Naive thymus-derived CD4-positive, alpha-beta T cell (primary cell): Measurements from ENCODE around the gene PDCD4. TPM values are rescaled to one million over a fixed set of nuclear protein-coding genes. Genes with fewer than 3 reads are reported as not detected.

Experiments used
- ATAC-seq: fragments of 150-1000 bp; cut with Tn5 transposase; 2 replicates; pipeline ENCODE4 v1.10.0; 2021; ENCODE audit warnings: mild to moderate bottlenecking, moderate library complexity
- CTCF ChIA-PET: fragments of 350-600 bp; sonication (Branson Sonifier 250); formaldehyde crosslinking; loops from one replicate; lab custom pipeline; 2021; ENCODE audit warnings: antibody characterized with exemption; lab: Charles Lee
- POLR2A ChIA-PET: fragments of 350-600 bp; sonication (Branson Sonifier 250); formaldehyde crosslinking; loops from one replicate; lab custom pipeline; 2021; ENCODE audit warnings: antibody characterized with exemption, inconsistent platforms; lab: Charles Lee
- DNase-seq, 9 donors: peaks; one replicate each; pipeline versions ENCODE4 v3.0.0 to v3.0.0-alpha.2; 2020 to 2022; ENCODE audit warnings: mixed read lengths in 1 of 9
- H3K27ac ChIP-seq: one replicate; pipeline ENCODE4 v1.7.0; 2013; ENCODE audit warnings: mild to moderate bottlenecking, low read depth, low read length, moderate library complexity
- H3K27me3 ChIP-seq, 2 donors: one replicate each; pipeline ENCODE4 v1.7.0; 2013; ENCODE audit warnings: low read length in 2 of 2, mild to moderate bottlenecking in 2 of 2, moderate library complexity in 2 of 2; ENCODE audit not compliant: control insufficient read depth in 2 of 2, insufficient read depth in 2 of 2
- H3K36me3 ChIP-seq, 3 experiments: 1 replicate in 2 of 3; 2 replicates in 1 of 3; pipeline ENCODE4 v1.7.0; 2013; ENCODE audit warnings: low read length in 3 of 3, mild to moderate bottlenecking in 3 of 3, moderate library complexity in 1 of 3; ENCODE audit not compliant: insufficient read depth in 3 of 3, control insufficient read depth in 2 of 3
- H3K4me1 ChIP-seq, 2 donors: one replicate each; pipeline ENCODE4 v1.7.0; 2013; ENCODE audit warnings: low read length in 2 of 2, mild to moderate bottlenecking in 2 of 2, moderate library complexity in 1 of 2; ENCODE audit not compliant: control insufficient read depth in 2 of 2, insufficient read depth in 2 of 2
- H3K4me3 ChIP-seq: 2 replicates; pipeline ENCODE4 v1.7.0; 2013; ENCODE audit warnings: mild to moderate bottlenecking, low read length
- H3K9me3 ChIP-seq, 3 experiments: 1 replicate in 2 of 3; 2 replicates in 1 of 3; pipeline ENCODE4 v1.7.0; 2013; ENCODE audit warnings: low read length in 3 of 3; ENCODE audit not compliant: control insufficient read depth in 2 of 3
- H3K27ac Mint-ChIP-seq, 9 donors: one replicate each; pipeline ENCODE4 v1.8.0; 2020 to 2022; ENCODE audit warnings: mixed read lengths in 9 of 9, mild to moderate bottlenecking in 8 of 9, moderate library complexity in 5 of 9, inconsistent platforms in 2 of 9
- H3K27me3 Mint-ChIP-seq, 5 donors: one replicate each; pipeline ENCODE4 v1.8.0; 2021 to 2022; ENCODE audit warnings: mixed read lengths in 5 of 5, mild to moderate bottlenecking in 1 of 5
- H3K36me3 Mint-ChIP-seq, 5 donors: one replicate each; pipeline ENCODE4 v1.8.0; 2020 to 2022; ENCODE audit warnings: mixed read lengths in 5 of 5, mild to moderate bottlenecking in 3 of 5, inconsistent platforms in 1 of 5
- H3K4me1 Mint-ChIP-seq, 7 donors: one replicate each; pipeline ENCODE4 v1.8.0; 2020 to 2022; ENCODE audit warnings: mixed read lengths in 7 of 7, mild to moderate bottlenecking in 3 of 7, inconsistent platforms in 1 of 7
- H3K4me3 Mint-ChIP-seq, 10 donors: one replicate each; pipeline ENCODE4 v1.8.0; 2020 to 2022; ENCODE audit warnings: mild to moderate bottlenecking in 10 of 10, mixed read lengths in 10 of 10, moderate library complexity in 6 of 10, inconsistent platforms in 2 of 10
- H3K9me3 Mint-ChIP-seq, 11 donors: one replicate each; pipeline ENCODE4 v1.8.0; 2020 to 2022; ENCODE audit warnings: mixed read lengths in 11 of 11, mild to moderate bottlenecking in 4 of 11, inconsistent platforms in 1 of 11, moderate library complexity in 1 of 11
- intact Hi-C, 2 donors: fragments of 100-400 bp; cut with micrococcal nuclease; formaldehyde crosslinking; loops; one replicate each; pipeline ENCODE4 v1.15.1; 2023
- polyA plus RNA-seq, 2 donors: library from polyadenylated mRNA; unstranded; fragments of 300-500 nt; fragmentation: Illumina TruSeq; gene quantifications; one replicate each; pipeline ENCODE4 v1.2.3, GENCODE V29; 2021
- total RNA-seq, 6 experiments: library from RNA in 5 of 6; stranded (reverse) in 5 of 6; gene quantifications; 1 replicate in 5 of 6; 2 replicates in 1 of 6; pipeline ENCODE4 v1.2.3 and lab custom pipeline; 2021 to 2026

The PDCD4 gene
- total and polyA plus RNA-seq, 7 experiments from 2014 or later, result 93.7 to 295 (median 253) TPM

DNA sequence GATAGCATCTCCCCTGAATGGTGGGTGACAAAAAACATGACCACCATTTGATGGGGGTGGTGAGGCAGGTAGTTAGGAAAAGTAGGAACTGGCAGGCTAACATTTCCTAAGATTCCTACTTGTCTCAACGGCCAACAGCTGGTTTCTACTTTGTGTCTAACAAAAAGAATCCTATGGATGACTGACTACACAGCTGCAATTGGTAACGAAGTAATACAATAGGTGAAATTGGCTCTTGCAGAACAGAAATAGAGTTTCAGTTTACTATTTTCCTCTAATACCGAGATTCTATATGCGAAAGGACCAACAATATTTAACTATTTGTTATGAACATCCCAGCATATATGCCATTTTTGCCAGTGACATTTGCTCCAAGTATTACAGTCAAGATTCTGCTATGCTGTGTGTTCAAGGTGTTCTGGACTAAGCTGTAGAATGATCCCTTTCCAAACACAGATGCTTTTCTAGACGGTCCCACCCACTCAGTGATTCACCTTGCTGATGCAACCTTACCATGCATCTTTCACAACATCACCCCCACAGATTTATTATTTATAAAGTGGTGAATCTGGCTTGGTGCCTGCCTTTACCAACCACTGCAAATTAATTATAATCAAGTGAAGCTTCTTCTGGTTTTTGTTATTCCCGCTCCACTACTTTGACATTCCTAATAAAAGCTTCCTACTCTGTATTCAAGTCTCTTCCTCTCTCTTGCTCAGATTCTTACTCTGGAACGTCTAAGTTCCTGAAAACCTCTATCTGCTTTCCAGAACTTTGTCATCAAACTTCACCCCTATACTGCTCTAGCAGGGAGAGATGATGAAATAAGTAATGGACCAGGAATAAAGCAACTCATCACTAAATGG lies 30.5 kb downstream of the PDCD4 start:
- Histone ChIP-seq H3K27ac (no peak overlapping the region), H3K4me1 (no peaks in the 10 kb centered on the region), H3K27me3 (no peaks in the 10 kb centered on the region), H3K9me3 (no peaks in the 10 kb centered on the region), H3K36me3 (peaks cover 2 to 42% (median 24%) of the 10 kb centered on the region in 3 experiments), H3K4me3 (no peak overlapping the region)
- Mint-ChIP-seq H3K36me3 (peaks cover 4 to 42% (median 27%) of the 10 kb centered on the region in 5 donors), H3K27ac (peak overlapping the region in 6 of 9 donors; percentile 32 to 73 (median 44)), H3K4me1 (peaks cover 8 to 40% (median 22%) of the 10 kb centered on the region in 7 donors), H3K9me3 (peaks cover 0 to 2% (median 0%) of the 10 kb centered on the region in 11 donors), H3K4me3 (no peak overlapping the region), H3K27me3 (no peaks in the 10 kb centered on the region)
- intact Hi-C loops, result loop anchor here in 1 of 2 donors (2.0 kb wide), 1 partner anchor 17 kb away; the partner anchor contains the start of genes BBIP1 and SHOC2
- POLR2A ChIA-PET, result interaction anchor here (0.8 to 1.6 kb wide), 5 partner anchors 9 to 29 kb away, joined by 3 to 6 read pairs (median 3); partner anchors contain the start of genes BBIP1 and SHOC2
- ATAC-seq (peak; percentile 46), DNase-seq (no peak)
- CTCF ChIA-PET, result interaction anchor here (0.6 to 1.2 kb wide), 2 partner anchors 15 to 281 kb away, joined by 3 read pairs; no protein-coding TSS in a partner anchor

DNA sequence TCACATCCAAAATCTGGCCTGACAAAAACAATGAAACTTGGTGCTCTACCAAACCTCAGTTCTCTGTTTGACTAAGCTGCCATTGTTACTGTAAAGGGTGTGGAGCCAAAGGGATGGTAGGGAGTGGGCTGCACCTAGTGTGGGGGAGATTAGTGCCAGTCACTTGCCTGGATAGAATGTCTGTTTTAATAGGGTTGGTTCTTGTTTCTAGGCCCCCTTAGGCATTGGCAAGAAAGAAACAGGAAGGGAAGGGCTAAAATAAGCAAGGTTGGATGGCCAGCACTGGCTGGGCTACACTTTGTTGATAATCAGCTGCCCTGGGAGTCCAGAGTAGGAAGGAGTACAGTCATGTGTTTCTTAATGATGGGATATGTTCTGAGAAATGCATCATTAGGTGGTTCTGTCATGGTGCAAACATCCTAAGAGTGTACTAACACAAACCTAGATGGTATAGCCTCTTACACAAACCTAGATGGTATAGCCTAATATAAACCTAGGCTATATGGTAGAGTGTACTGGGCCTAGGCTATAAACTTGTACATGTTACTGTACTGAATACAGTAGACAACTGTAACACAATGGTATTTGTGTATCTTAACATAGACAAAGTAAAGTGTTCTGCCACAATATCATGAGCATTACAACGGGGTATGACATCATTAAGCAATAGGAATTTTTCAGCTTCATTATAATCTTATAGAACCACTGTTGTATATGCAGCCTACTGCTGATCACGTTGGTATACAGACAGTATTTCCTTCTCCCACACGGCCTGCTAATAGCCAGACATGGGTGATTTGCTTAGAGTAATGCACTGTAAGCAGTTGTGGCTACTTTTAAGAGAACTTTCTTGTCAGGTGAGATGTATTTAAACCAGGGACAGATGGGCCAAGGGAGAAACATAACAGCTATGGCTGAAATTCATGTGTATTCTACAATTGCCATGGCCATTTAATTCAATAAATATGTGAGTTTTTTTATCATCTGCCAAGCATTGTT lies 31.9 kb downstream of the PDCD4 start:
- no peaks in the 10 kb centered on the region for H3K27me3 ChIP-seq
- peaks cover 0 to 3% (median 0%) of the 10 kb centered on the region in 11 donors for H3K9me3 Mint-ChIP-seq
- no peaks in the 10 kb centered on the region for H3K9me3 ChIP-seq
- no peaks in the 10 kb centered on the region for H3K4me1 ChIP-seq
- H3K4me3 ChIP-seq, result no peak overlapping the region
- ChIA-PET CTCF (no interaction called here), POLR2A (interaction anchor here (0.9 to 1.4 kb wide), 3 partner anchors 10 to 164 kb away, joined by 3 to 6 read pairs (median 3); no protein-coding TSS in a partner anchor)
- peaks cover 11 to 43% (median 22%) of the 10 kb centered on the region in 7 donors for H3K4me1 Mint-ChIP-seq
- peaks cover 0 to 33% (median 16%) of the 10 kb centered on the region in 3 experiments for H3K36me3 ChIP-seq
- no peak overlapping the region for H3K4me3 Mint-ChIP-seq
- H3K27ac ChIP-seq, result no peak overlapping the region
- no peaks in the 10 kb centered on the region for H3K27me3 Mint-ChIP-seq
- DNase-seq, result peak in 1 of 9 donors; percentile 22
- intact Hi-C loops, result loop anchor here in 1 of 2 donors (2.0 kb wide), 1 partner anchor 15 kb away; the partner anchor contains the start of genes BBIP1 and SHOC2
- H3K27ac Mint-ChIP-seq, result peak overlapping the region; percentile 41 to 86 (median 58)
- no peak for ATAC-seq
- peaks cover 4 to 47% (median 25%) of the 10 kb centered on the region in 5 donors for H3K36me3 Mint-ChIP-seq

DNA sequence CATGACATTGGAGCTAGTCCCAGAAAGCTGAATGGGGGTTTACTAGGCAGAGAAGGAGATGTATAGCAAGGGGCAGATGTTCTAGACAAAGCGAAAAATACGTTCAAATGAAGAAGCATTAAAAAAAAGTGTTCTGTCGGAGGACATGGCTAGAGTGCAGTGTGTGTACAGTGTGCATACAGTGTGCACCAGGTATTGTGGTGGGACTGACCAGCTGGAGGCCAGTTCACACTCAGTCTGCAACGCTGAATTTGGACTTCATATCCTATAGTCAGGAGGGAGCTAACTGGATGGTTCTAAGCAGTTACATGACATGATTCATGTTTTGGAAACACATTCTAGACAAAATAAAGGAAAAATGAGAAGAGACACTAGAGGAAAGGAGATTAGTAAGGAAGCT lies 38.4 kb downstream of the PDCD4 start:
- Histone ChIP-seq H3K9me3 (no peaks in the 10 kb centered on the region), H3K36me3 (peaks cover 0 to 12% (median 6%) of the 10 kb centered on the region in 3 experiments), H3K27ac (no peak overlapping the region), H3K27me3 (no peaks in the 10 kb centered on the region), H3K4me1 (no peaks in the 10 kb centered on the region), H3K4me3 (no peak overlapping the region)
- ChIA-PET POLR2A (interaction anchor here (0.9 to 5.2 kb wide), 5 partner anchors 9 to 52 kb away, joined by 3 to 23 read pairs (median 4); partner anchors contain the start of genes BBIP1 and SHOC2), CTCF (interaction anchor here (0.8 to 1.7 kb wide), 2 partner anchors 13 to 19 kb away, joined by 4 read pairs; no protein-coding TSS in a partner anchor)
- Mint-ChIP-seq H3K27me3 (no peaks in the 10 kb centered on the region), H3K4me1 (peaks cover 0 to 40% (median 31%) of the 10 kb centered on the region in 7 donors), H3K36me3 (peaks cover 3 to 19% (median 8%) of the 10 kb centered on the region in 5 donors), H3K9me3 (peaks cover 0 to 1% (median 0%) of the 10 kb centered on the region in 11 donors), H3K27ac (peak overlapping the region in 5 of 9 donors; percentile 4 to 59 (median 10)), H3K4me3 (no peak overlapping the region)
- intact Hi-C loops, result no loop called here
- DNase-seq, result no peak
- no peak for ATAC-seq

DNA sequence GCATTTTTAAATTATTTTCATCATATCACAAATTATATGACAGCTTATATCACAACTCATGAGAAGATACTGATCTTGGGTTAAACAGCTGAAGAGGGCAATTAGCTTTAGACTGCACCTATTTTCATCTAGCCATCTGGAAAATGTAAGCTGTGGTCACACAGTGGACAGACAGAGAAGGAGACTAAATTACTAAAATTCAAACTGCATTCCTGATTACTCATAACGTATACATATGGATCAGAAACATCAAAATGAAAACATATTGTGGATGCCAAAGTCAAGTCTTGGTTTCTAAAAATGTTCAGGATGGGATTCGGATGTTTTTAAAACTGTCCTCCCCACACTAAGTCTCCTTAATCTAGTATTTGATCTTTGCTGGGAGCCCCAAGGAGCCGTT lies 40.6 kb downstream of the PDCD4 start:
- Mint-ChIP-seq H3K27me3 (no peaks in the 10 kb centered on the region), H3K4me1 (peaks cover 6 to 58% (median 50%) of the 10 kb centered on the region in 7 donors), H3K27ac (peak overlapping the region in 2 of 9 donors; percentile 20 to 59), H3K4me3 (no peak overlapping the region), H3K9me3 (no peaks in the 10 kb centered on the region), H3K36me3 (peaks cover 3 to 17% (median 8%) of the 10 kb centered on the region in 5 donors)
- Histone ChIP-seq H3K4me3 (no peak overlapping the region), H3K27me3 (no peaks in the 10 kb centered on the region), H3K36me3 (peaks cover 0 to 16% (median 6%) of the 10 kb centered on the region in 3 experiments), H3K4me1 (peaks cover 0 to under 1% of the 10 kb centered on the region in 2 donors), H3K9me3 (no peaks in the 10 kb centered on the region), H3K27ac (no peak overlapping the region)
- ChIA-PET CTCF (interaction anchor here (0.7 kb wide), 1 partner anchor 192 kb away, joined by 4 read pairs; no protein-coding TSS in a partner anchor), POLR2A (interaction anchor here (1.0 to 1.8 kb wide), 2 partner anchors 9 to 11 kb away, joined by 3 to 6 read pairs; no protein-coding TSS in a partner anchor)
- ATAC-seq, result no peak
- intact Hi-C loops, result no loop called here
- no peak for DNase-seq

DNA sequence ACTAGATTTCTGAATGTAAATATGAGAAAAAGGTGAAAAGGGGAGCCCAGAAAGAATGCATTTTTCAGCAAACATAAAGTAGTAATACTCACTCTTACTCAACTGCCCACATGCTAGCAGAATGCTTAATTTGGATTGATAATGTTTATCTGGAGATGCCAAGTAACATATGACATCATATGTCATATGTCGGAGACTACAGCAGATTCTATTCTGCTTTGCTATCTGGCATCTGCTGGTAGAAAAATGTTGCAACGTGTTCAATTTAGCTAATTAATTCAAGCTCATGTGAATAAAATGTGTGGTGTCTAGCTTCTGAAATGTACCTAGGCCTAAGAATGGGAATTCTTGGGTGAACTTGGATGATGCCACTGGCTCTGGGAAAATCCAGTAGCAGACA lies 42.7 kb downstream of the PDCD4 start:
- DNase-seq, result no peak
- Mint-ChIP-seq H3K4me1 (peaks cover 14 to 59% (median 48%) of the 10 kb centered on the region in 7 donors), H3K27ac (peak overlapping the region in 2 of 9 donors; percentile 43 to 73), H3K36me3 (peaks cover 3 to 17% (median 8%) of the 10 kb centered on the region in 5 donors), H3K27me3 (no peaks in the 10 kb centered on the region), H3K4me3 (peak overlapping the region in 1 of 10 donors; percentile 12), H3K9me3 (no peaks in the 10 kb centered on the region)
- no peaks in the 10 kb centered on the region for H3K27me3 ChIP-seq
- intact Hi-C loops, result no loop called here
- H3K27ac ChIP-seq, result no peak overlapping the region
- peaks cover 0 to 22% (median 6%) of the 10 kb centered on the region in 3 experiments for H3K36me3 ChIP-seq
- CTCF ChIA-PET, result no interaction called here
- H3K4me1 ChIP-seq, result peaks cover 6 to 7% of the 10 kb centered on the region in 2 donors
- no peak for ATAC-seq
- no peak overlapping the region for H3K4me3 ChIP-seq
- POLR2A ChIA-PET, result interaction anchor here (1.8 kb wide), 1 partner anchor 11 kb away, joined by 6 read pairs; no protein-coding TSS in a partner anchor
- H3K9me3 ChIP-seq, result no peaks in the 10 kb centered on the region
